Measurements from ENCODE around the gene ASB8.

DNA sequence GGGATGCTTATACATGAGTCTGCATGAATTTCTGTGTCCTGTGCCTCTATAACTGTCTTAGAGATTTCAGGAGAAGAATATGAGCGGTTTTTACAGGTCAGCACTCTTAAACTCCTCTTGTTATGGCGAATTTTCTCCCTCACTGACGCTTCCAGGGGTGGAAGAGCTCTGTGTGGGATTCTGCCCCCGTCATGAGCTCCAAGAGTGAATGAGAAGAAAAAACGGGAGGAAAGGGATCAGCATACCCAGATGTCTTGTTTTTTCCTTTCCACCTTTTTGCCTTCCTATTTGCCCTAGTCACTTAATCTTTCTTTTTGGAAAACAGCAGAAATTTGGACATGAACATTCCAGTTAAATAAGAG is 37.5 kb downstream of the ASB8 start:
- TF ChIP-seq, protein P1, sequence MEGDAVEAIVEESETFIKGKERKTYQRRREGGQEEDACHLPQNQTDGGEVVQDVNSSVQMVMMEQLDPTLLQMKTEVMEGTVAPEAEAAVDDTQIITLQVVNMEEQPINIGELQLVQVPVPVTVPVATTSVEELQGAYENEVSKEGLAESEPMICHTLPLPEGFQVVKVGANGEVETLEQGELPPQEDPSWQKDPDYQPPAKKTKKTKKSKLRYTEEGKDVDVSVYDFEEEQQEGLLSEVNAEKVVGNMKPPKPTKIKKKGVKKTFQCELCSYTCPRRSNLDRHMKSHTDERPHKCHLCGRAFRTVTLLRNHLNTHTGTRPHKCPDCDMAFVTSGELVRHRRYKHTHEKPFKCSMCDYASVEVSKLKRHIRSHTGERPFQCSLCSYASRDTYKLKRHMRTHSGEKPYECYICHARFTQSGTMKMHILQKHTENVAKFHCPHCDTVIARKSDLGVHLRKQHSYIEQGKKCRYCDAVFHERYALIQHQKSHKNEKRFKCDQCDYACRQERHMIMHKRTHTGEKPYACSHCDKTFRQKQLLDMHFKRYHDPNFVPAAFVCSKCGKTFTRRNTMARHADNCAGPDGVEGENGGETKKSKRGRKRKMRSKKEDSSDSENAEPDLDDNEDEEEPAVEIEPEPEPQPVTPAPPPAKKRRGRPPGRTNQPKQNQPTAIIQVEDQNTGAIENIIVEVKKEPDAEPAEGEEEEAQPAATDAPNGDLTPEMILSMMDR (IDR thresholded peaks at IDR 0.05): no peak
- TF ChIP-seq JUNB (IDR thresholded peaks at IDR 0.05) (no peak), KDM1A (IDR thresholded peaks at IDR 0.05; ENCODE audit: low read depth) (no peak), POLR2A (IDR thresholded peaks at IDR 0.05; ENCODE audit: low read length) (no peak), NR3C1 (IDR thresholded peaks at IDR 0.05) (no peak), EP300 (IDR thresholded peaks at IDR 0.05) (no peak)
- TF ChIP-seq, protein P2, sequence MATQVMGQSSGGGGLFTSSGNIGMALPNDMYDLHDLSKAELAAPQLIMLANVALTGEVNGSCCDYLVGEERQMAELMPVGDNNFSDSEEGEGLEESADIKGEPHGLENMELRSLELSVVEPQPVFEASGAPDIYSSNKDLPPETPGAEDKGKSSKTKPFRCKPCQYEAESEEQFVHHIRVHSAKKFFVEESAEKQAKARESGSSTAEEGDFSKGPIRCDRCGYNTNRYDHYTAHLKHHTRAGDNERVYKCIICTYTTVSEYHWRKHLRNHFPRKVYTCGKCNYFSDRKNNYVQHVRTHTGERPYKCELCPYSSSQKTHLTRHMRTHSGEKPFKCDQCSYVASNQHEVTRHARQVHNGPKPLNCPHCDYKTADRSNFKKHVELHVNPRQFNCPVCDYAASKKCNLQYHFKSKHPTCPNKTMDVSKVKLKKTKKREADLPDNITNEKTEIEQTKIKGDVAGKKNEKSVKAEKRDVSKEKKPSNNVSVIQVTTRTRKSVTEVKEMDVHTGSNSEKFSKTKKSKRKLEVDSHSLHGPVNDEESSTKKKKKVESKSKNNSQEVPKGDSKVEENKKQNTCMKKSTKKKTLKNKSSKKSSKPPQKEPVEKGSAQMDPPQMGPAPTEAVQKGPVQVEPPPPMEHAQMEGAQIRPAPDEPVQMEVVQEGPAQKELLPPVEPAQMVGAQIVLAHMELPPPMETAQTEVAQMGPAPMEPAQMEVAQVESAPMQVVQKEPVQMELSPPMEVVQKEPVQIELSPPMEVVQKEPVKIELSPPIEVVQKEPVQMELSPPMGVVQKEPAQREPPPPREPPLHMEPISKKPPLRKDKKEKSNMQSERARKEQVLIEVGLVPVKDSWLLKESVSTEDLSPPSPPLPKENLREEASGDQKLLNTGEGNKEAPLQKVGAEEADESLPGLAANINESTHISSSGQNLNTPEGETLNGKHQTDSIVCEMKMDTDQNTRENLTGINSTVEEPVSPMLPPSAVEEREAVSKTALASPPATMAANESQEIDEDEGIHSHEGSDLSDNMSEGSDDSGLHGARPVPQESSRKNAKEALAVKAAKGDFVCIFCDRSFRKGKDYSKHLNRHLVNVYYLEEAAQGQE (IDR thresholded peaks at IDR 0.05): no peak

Measured in A549 (cell line).